Upper lobe of left lung (tissue), 4 donors: ENCODE measurements around the gene RTBDN.

ENCODE experiments used
- CTCF ChIP-seq, 6 experiments: fragments of 450-650 bp in 4 of 6; fragments of 200-600 bp in 2 of 6; sonication (generic) in 2 of 6; IDR thresholded peaks; one replicate each; pipeline ENCODE4 v1.5.1; 2016 to 2019; ENCODE audit warnings: antibody characterized with exemption in 6 of 6
- POLR2A ChIP-seq, 4 donors: fragments of 450-650 bp; IDR thresholded peaks; one replicate each; pipeline ENCODE4 v1.5.1; 2016 to 2017; ENCODE audit warnings: antibody characterized with exemption in 4 of 4, mild to moderate bottlenecking in 2 of 4

DNA sequence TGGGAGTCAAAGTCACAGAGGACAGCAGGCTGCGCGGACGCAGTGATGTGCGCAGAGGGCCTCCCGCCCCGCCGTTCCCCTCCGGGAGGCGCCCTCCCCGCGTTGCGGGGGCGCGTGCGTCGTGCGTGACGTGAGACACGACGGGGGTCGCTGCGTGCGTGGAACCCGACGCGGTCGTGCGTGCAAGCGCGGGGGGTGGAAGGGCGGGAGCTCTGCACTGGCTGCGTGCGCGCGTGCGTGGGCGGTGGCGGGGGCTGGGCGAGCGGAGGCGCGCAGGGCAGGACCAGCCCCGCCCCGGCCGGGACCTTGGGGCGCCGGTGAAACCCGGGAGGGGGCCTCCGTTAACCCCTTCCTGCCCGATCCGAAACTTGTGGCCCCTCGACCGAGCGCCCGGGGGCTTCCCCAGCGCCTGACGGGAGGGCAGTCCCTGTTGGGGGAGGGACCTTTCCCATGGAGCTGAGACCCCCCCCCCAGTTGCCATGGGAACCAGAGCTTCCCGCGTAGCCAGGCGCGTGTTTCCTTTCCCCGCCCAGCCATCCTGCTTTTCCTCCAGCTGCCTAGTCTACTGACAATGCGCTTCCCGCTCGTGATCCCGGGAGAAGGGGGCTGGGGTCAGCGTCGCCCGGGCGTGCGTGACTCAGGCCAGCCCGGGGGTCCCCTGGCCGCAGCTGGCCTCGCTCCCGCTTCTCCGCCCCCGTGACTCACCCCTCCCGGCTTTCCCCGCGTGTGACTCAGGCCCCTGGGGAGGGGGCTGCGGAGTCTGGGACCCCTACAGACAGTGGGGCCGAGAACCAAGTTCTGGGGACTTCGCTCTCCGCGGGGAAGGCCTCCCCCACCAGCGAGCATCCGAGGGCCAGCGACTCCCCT is 51.7 kb downstream of the RTBDN start:
- TF ChIP-seq POLR2A (IDR thresholded peaks at IDR 0.05) (peak in 2 of 4 donors; percentile 37 to 87), CTCF (IDR thresholded peaks at IDR 0.05) (peak in 4 of 6 experiments; percentile 16 to 54 (median 37))
